Spleen (tissue), 11 donors: ENCODE data around the gene SERPINA9. TPM values are rescaled to one million over a fixed set of nuclear protein-coding genes. Genes with fewer than 3 reads are reported as not detected.

Source experiments
- DNase-seq: peaks from one replicate; pipeline ENCODE4 v3.0.0-alpha.2; 2020
- H3K27ac ChIP-seq, 8 donors: fragments of 200-600 bp; sonication (generic) in 7 of 8; 1 replicate in 4 of 8; 2 replicates in 4 of 8; pipeline versions ENCODE4 v1.5.0 to v1.8.0; 2016 to 2021; ENCODE audit warnings: inconsistent platforms in 4 of 8, mild to moderate bottlenecking in 4 of 8, moderate library complexity in 1 of 8
- H3K27me3 ChIP-seq, 7 donors: fragments of 200-600 bp; sonication (generic) in 6 of 7; replicated peaks in 1 of 7; 1 replicate in 4 of 7; 2 replicates in 3 of 7; pipeline versions ENCODE4 v1.5.0 to v1.8.0; 2016 to 2021; ENCODE audit warnings: inconsistent platforms in 3 of 7, mild to moderate bottlenecking in 1 of 7
- H3K36me3 ChIP-seq, 6 donors: fragments of 200-600 bp; sonication (generic) in 5 of 6; 1 replicate in 4 of 6; 2 replicates in 2 of 6; pipeline versions ENCODE4 v1.5.0 to v1.8.0; 2016 to 2021; ENCODE audit warnings: inconsistent platforms in 2 of 6
- H3K4me1 ChIP-seq, 6 donors: fragments of 200-600 bp; sonication (generic) in 5 of 6; 1 replicate in 3 of 6; 2 replicates in 3 of 6; pipeline versions ENCODE4 v1.5.0 to v1.8.0; 2016 to 2021; ENCODE audit warnings: inconsistent platforms in 3 of 6
- H3K4me3 ChIP-seq, 8 donors: fragments of 200-600 bp; sonication (generic) in 7 of 8; 1 replicate in 4 of 8; 2 replicates in 4 of 8; pipeline versions ENCODE4 v1.5.0 to v1.8.0; 2016 to 2021; ENCODE audit warnings: inconsistent platforms in 4 of 8, mild to moderate bottlenecking in 4 of 8, moderate library complexity in 2 of 8
- H3K9me3 ChIP-seq, 8 donors: fragments of 200-600 bp; sonication (generic) in 7 of 8; 1 replicate in 4 of 8; 2 replicates in 4 of 8; pipeline versions ENCODE4 v1.5.0 to v1.8.0; 2016 to 2021; ENCODE audit warnings: inconsistent platforms in 4 of 8
- POLR2A ChIP-seq, 3 donors: fragments of 450-650 bp; IDR thresholded peaks; one replicate each; pipeline ENCODE4 v1.5.1; 2017; ENCODE audit warnings: antibody characterized with exemption in 3 of 3, mild to moderate bottlenecking in 1 of 3
- POLR2AphosphoS5 ChIP-seq, 3 donors: sonication (generic); formaldehyde crosslinking; IDR thresholded peaks; one replicate each; pipeline ENCODE4 v1.5.1; 2017; ENCODE audit warnings: antibody characterized with exemption in 3 of 3
- WGBS, 5 donors: extraction: QIAGEN DNeasy Blood & Tissue Kit in 3 of 5; methylation state at CpG; one replicate each; pipeline versions ENCODE4 v1.1.5 to v1.1.7; 2013 to 2018; 5-methylcytosine and 5-hydroxymethylcytosine counted together
- intact Hi-C: fragments of 100-400 bp; cut with DNase I; formaldehyde crosslinking; loops from one replicate; pipeline ENCODE4 v1.15.0; 2023; ENCODE audit warnings: low total_unique reads
- polyA plus RNA-seq, 3 donors: library from polyadenylated mRNA; stranded (reverse); fragments of 200-250 nt; gene quantifications; one replicate each; pipeline ENCODE4 v1.2.1, GENCODE V29; 2013
- total RNA-seq, 7 donors: library from RNA; depleted of rRNA in 3 of 7; stranded (reverse); fragments of >200 nt in 3 of 7; fragmentation: NEBNext Ultra II Directional in 4 of 7; extraction: Animal tissue kit (Norgen Biotek cat#: 25700) in 4 of 7; gene quantifications; one replicate each; pipeline versions ENCODE4 v1.1.0 to v1.2.1, GENCODE V29; 2016 to 2021
- TF ChIP-seq, protein P1 (sequence below), 11 experiments: fragments of 200-600 bp in 7 of 11; fragments of 450-650 bp in 4 of 11; sonication (generic) in 4 of 11; IDR thresholded peaks in 8 of 11; conservative IDR thresholded peaks in 3 of 11; 1 replicate in 7 of 11; 2 replicates in 4 of 11; pipeline versions ENCODE4 v1.4.0 to v1.8.0; 2016 to 2021; ENCODE audit warnings: antibody characterized with exemption in 11 of 11, inconsistent platforms in 4 of 11, mild to moderate bottlenecking in 1 of 11
- donor health status: healthy with polysubstance abuse.
- donor health status: DM: no; HTN: no; CAD: no; lungs with moderate emphysema.
- donor health status: DM: no; HTN: no; CAD: no.
- donor health status: Bipolar disorder and iron deficiency.
- donor health status: healthy.
- donor health status: DM: no; HTN: no; CAD: no.
- donor health status: DM: yes; HTN: yes; CAD: no.

The SERPINA9 gene
- total and polyA plus RNA-seq, 10 donors, result 0.10 to 8.9 (median 0.65) TPM; not detected in 7

DNA sequence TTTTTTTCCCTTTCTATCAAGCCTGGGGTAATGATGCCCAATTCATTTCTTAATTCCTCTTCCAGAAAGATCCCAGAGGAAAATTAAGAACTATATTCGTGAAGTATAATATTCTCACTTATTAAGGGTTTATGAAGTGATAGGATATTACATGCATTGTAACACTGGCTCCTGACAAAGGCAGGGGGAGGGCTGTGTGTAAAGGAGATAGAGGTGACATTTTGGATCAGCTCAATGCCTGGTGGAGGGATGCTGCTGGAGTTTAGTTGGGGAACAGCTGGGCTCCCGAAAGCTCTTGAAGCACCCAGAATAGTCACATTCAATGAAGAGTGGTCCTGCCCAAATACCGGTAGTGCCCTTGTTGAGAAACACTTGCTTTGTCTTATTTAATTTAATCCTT is 24.2 kb downstream of the SERPINA9 start:
- no peak overlapping the region for H3K27ac ChIP-seq
- no peaks in the 10 kb centered on the region for H3K36me3 ChIP-seq
- WGBS, 5 donors, result 28 to 54% (median 41%) methylated on average over 3 of the region's 3 CpGs
- intact Hi-C loops, result no loop called here
- DNase-seq, result no peak
- H3K4me1 ChIP-seq, result no peaks in the 10 kb centered on the region
- peaks cover 0 to 6% (median 0%) of the 10 kb centered on the region in 8 donors for H3K9me3 ChIP-seq
- peaks cover 0 to 21% (median 0%) of the 10 kb centered on the region in 7 donors for H3K27me3 ChIP-seq
- no peak overlapping the region for H3K4me3 ChIP-seq
- no peak for TF ChIP-seq POLR2AphosphoS5 (IDR thresholded peaks at IDR 0.05)
- TF ChIP-seq, protein P1, sequence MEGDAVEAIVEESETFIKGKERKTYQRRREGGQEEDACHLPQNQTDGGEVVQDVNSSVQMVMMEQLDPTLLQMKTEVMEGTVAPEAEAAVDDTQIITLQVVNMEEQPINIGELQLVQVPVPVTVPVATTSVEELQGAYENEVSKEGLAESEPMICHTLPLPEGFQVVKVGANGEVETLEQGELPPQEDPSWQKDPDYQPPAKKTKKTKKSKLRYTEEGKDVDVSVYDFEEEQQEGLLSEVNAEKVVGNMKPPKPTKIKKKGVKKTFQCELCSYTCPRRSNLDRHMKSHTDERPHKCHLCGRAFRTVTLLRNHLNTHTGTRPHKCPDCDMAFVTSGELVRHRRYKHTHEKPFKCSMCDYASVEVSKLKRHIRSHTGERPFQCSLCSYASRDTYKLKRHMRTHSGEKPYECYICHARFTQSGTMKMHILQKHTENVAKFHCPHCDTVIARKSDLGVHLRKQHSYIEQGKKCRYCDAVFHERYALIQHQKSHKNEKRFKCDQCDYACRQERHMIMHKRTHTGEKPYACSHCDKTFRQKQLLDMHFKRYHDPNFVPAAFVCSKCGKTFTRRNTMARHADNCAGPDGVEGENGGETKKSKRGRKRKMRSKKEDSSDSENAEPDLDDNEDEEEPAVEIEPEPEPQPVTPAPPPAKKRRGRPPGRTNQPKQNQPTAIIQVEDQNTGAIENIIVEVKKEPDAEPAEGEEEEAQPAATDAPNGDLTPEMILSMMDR (IDR thresholded peaks at IDR 0.05 in 8 of 11, conservative IDR thresholded peaks at IDR 0.05 in 3 of 11), result no peak
- no peak for TF ChIP-seq POLR2A (IDR thresholded peaks at IDR 0.05)

DNA sequence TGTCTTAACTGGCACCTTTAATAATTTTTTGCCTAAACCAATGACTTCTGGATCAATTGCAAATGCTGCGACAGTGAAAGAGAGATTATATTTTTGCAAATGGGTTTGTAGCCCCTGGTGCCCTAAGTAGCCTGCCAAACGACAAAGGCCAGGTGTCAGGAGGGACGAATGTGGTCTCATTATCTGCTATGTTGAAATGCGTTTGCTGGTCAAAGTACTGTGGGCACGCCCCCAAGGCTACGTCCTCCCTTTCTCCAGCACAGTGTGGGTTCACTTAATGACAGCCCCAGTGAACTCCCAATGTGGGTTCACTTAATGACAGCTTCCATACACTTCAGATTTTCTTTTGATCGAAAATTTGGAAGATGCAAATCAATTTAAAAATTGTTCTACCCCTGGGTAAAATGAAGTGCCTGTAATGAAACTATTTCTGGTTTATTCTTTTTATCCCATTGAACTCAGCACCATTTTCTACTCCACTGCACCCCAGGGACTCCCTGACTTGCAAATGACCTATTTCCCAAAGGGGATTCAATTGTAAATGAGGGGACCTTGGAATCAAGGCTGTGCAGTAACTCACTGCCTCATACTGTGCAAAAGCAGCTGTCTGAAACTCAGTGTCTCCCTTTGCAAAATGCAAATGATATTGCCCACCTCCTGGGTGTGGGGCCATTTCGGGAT is 24.8 kb downstream of the SERPINA9 start:
- intact Hi-C loops, result no loop called here
- no peaks in the 10 kb centered on the region for H3K36me3 ChIP-seq
- H3K27ac ChIP-seq, result no peak overlapping the region
- no peaks in the 10 kb centered on the region for H3K4me1 ChIP-seq
- no peak for DNase-seq
- TF ChIP-seq, protein P1 (IDR thresholded peaks at IDR 0.05 in 8 of 11, conservative IDR thresholded peaks at IDR 0.05 in 3 of 11), result no peak
- no peak for TF ChIP-seq POLR2A (IDR thresholded peaks at IDR 0.05)
- no peak for TF ChIP-seq POLR2AphosphoS5 (IDR thresholded peaks at IDR 0.05)
- peaks cover 0 to 4% (median 0%) of the 10 kb centered on the region in 8 donors for H3K9me3 ChIP-seq
- peaks cover 0 to 26% (median 0%) of the 10 kb centered on the region in 7 donors for H3K27me3 ChIP-seq
- 20 to 27% (median 21%) methylated on average over 8 of the region's 8 CpGs for WGBS, 5 donors
- no peak overlapping the region for H3K4me3 ChIP-seq

DNA sequence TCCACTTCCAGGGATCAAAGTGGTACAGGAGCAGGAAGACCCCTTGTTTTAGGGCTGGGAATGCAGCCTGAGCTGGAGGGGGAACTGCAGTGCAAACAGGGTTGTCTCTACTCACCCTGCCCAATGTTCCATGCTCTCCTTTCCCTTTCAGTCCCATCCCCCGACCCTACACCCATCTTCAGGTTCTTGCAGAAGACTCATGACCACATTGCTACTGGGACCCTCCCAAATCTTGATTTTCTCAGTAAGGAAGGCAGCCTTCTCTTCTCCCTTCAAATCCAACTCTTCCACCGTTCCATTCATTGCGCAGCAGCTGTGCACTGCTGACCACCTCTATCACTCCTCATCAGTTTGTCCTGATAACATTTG is 25.3 kb downstream of the SERPINA9 start:
- no peaks in the 10 kb centered on the region for H3K36me3 ChIP-seq
- WGBS, 5 donors, result 49 to 67% (median 60%) methylated on average over 3 of the region's 3 CpGs

DNA sequence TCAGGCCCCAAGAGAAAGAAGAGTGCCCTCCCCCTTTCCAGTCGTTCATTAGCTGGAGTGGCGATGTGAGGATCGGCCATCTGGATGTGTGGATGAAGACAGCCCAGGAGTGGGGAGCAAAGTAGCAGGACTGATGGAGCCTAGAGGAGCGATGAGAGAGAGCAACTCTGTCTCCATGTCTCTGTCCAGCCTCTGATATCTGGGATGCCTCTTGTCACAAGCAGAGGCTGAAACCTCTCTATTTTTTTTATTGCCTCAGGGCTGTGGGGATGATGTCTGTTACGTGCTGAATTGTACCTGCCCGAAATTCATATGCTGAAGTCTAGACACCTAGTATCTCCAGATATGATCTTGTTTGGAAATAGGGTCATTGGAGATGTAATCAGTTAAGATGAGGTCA is 26.1 kb downstream of the SERPINA9 start:
- DNase-seq, result no peak
- H3K27me3 ChIP-seq, result peaks cover 0 to 28% (median 0%) of the 10 kb centered on the region in 7 donors
- TF ChIP-seq POLR2A (IDR thresholded peaks at IDR 0.05) (no peak), POLR2AphosphoS5 (IDR thresholded peaks at IDR 0.05) (no peak)
- TF ChIP-seq, protein P1 (IDR thresholded peaks at IDR 0.05 in 8 of 11, conservative IDR thresholded peaks at IDR 0.05 in 3 of 11), result no peak
- H3K4me1 ChIP-seq, result no peaks in the 10 kb centered on the region
- H3K36me3 ChIP-seq, result no peaks in the 10 kb centered on the region
- no peaks in the 10 kb centered on the region for H3K9me3 ChIP-seq
- no peak overlapping the region for H3K4me3 ChIP-seq
- no peak overlapping the region for H3K27ac ChIP-seq
- WGBS, 5 donors, result 78 to 89% (median 85%) methylated on average over 6 of the region's 6 CpGs
- intact Hi-C loops, result no loop called here

More for the DNA sequence above, 25.3 kb downstream of the SERPINA9 start:
- Histone ChIP-seq H3K27me3 (peaks cover 0 to 28% (median 0%) of the 10 kb centered on the region in 7 donors), H3K27ac (no peak overlapping the region), H3K4me3 (no peak overlapping the region), H3K9me3 (no peaks in the 10 kb centered on the region), H3K4me1 (no peaks in the 10 kb centered on the region)
- DNase-seq, result no peak
- intact Hi-C loops, result no loop called here
- no peak for TF ChIP-seq POLR2AphosphoS5 (IDR thresholded peaks at IDR 0.05)
- TF ChIP-seq, protein P1 (IDR thresholded peaks at IDR 0.05 in 8 of 11, conservative IDR thresholded peaks at IDR 0.05 in 3 of 11), result no peak
- TF ChIP-seq POLR2A (IDR thresholded peaks at IDR 0.05), result no peak
